Astrocyte (in vitro differentiated cells and primary cell): ENCODE measurements around the gene FSTL1.

Source experiments
- CTCF ChIP-seq: IDR thresholded peaks from 2 replicates; pipeline ENCODE4 v1.5.1; 2011; ENCODE audit warnings: low read depth, mild to moderate bottlenecking, inconsistent platforms, low read length, moderate library complexity; ENCODE audit not compliant: insufficient read depth
- EZH2 ChIP-seq: IDR thresholded peaks from 2 replicates; pipeline ENCODE4 v1.6.1; 2012; ENCODE audit warnings: mild to moderate bottlenecking, low read length, inconsistent platforms; ENCODE audit not compliant: insufficient read depth

GRCh38 chr3:120446891-120447668 is 3.7 kb downstream of the FSTL1 start:
- TF ChIP-seq EZH2 (no peak), CTCF (no peak)
